DOHH2 (cell line): ENCODE measurements around the gene SSBP3.

Experiments used
- H3F3A ChIP-seq: fragments of 200-600 bp; sonication (generic), shearing (Covaris generic); 2 replicates; pipeline ENCODE4 v1.6.0; 2016; ENCODE audit warnings: antibody characterized with exemption, mild to moderate bottlenecking; ENCODE audit not compliant: control insufficient read depth, insufficient read depth
- H3K27ac ChIP-seq: fragments of 200-600 bp; sonication (generic); 2 replicates; pipeline ENCODE4 v1.5.1; 2014; ENCODE audit warnings: low read depth, mild to moderate bottlenecking, low read length, moderate library complexity
- H3K27me3 ChIP-seq: fragments of 200-600 bp; sonication (generic); 2 replicates; pipeline ENCODE4 v1.6.1; 2014; ENCODE audit warnings: mild to moderate bottlenecking, low read length, mixed read lengths; ENCODE audit not compliant: control insufficient read depth
- H3K36me3 ChIP-seq: fragments of 200-600 bp; sonication (generic); 2 replicates; pipeline ENCODE4 v1.6.1; 2014; ENCODE audit warnings: mild to moderate bottlenecking, low read length, moderate library complexity, mixed read lengths; ENCODE audit not compliant: control insufficient read depth
- H3K4me1 ChIP-seq: fragments of 200-600 bp; sonication (generic); 2 replicates; pipeline ENCODE4 v1.6.1; 2014; ENCODE audit warnings: mild to moderate bottlenecking, low read length, mixed read lengths; ENCODE audit not compliant: control insufficient read depth
- H3K4me2 ChIP-seq: fragments of 200-600 bp; sonication (generic); 2 replicates; pipeline ENCODE4 v1.6.0; 2014; ENCODE audit warnings: mild to moderate bottlenecking, low read length, moderate library complexity
- H3K4me3 ChIP-seq: fragments of 200-600 bp; sonication (generic); 2 replicates; pipeline ENCODE4 v1.5.1; 2014; ENCODE audit warnings: mild to moderate bottlenecking, low read length, mixed read lengths
- H3K79me2 ChIP-seq: fragments of 200-600 bp; sonication (generic); 2 replicates; pipeline ENCODE4 v1.6.1; 2014; ENCODE audit warnings: mild to moderate bottlenecking, low read length, mixed read lengths; ENCODE audit not compliant: control insufficient read depth
- H3K9me2 ChIP-seq: fragments of 200-600 bp; sonication (generic); replicated peaks from 2 replicates; pipeline ENCODE4 v1.6.1; 2014; ENCODE audit warnings: mild to moderate bottlenecking, low read length, mixed read lengths; ENCODE audit not compliant: control insufficient read depth
- H3K9me3 ChIP-seq: fragments of 200-600 bp; sonication (generic); 2 replicates; pipeline ENCODE4 v1.6.1; 2014; ENCODE audit warnings: antibody characterized with exemption, low read length, mixed read lengths; ENCODE audit not compliant: control insufficient read depth, insufficient read depth
- H4K20me1 ChIP-seq: fragments of 200-600 bp; sonication (generic); 2 replicates; pipeline ENCODE4 v1.6.0; 2014; ENCODE audit warnings: low read depth, mild to moderate bottlenecking, antibody characterized with exemption, low read length, moderate library complexity; ENCODE audit not compliant: control insufficient read depth, insufficient read depth
- EZH2phosphoT487 ChIP-seq: fragments of 200-600 bp; sonication (generic); IDR thresholded peaks from 2 replicates; pipeline ENCODE4 v1.6.1; 2017; ENCODE audit warnings: borderline replicate concordance, mild to moderate bottlenecking, antibody characterized with exemption, low read length, moderate library complexity, mixed read lengths
- TF ChIP-seq, protein P1 (sequence below): fragments of 200-600 bp; sonication (generic); IDR thresholded peaks from one replicate; pipeline ENCODE4 v1.5.1; 2014; ENCODE audit warnings: antibody characterized with exemption, mild to moderate bottlenecking, low read depth, low read length; ENCODE audit not compliant: poor library complexity, severe bottlenecking

The SSBP3 gene

DNA sequence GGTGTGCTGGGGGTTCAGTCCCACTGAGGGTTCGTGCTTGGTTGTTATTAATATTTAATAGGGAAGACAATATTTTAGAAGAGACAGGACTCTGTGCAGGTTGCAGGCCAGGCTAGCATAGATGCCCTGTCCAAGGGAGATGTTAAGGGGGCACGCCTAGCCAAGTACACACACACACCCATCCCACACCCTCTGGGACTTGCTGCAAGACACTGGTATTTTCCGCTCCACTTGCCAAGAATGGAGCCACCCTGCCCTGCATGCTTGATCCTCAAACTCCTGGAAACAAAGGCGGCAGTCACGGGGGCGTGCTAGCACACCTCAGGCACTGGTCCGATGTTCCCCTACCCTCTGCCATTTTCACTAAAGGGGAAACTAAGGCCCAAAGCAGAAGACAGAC, 107.2 kb downstream of the SSBP3 start:
- Histone ChIP-seq H3K79me2 (no peaks in the 10 kb centered on the region), H3K36me3 (no peaks in the 10 kb centered on the region), H3K9me3 (no peaks in the 10 kb centered on the region), H3K27ac (no peak overlapping the region), H3K9me2 (no peaks in the 10 kb centered on the region), H3K27me3 (no peaks in the 10 kb centered on the region), H4K20me1 (peaks cover 13% of the 10 kb centered on the region; the same call in 1 of the 2 replicates), H3F3A (no peaks in the 10 kb centered on the region), H3K4me1 (no peaks in the 10 kb centered on the region), H3K4me2 (no peak overlapping the region), H3K4me3 (no peak overlapping the region)
- no peak for TF ChIP-seq EZH2phosphoT487
- TF ChIP-seq, protein P1, sequence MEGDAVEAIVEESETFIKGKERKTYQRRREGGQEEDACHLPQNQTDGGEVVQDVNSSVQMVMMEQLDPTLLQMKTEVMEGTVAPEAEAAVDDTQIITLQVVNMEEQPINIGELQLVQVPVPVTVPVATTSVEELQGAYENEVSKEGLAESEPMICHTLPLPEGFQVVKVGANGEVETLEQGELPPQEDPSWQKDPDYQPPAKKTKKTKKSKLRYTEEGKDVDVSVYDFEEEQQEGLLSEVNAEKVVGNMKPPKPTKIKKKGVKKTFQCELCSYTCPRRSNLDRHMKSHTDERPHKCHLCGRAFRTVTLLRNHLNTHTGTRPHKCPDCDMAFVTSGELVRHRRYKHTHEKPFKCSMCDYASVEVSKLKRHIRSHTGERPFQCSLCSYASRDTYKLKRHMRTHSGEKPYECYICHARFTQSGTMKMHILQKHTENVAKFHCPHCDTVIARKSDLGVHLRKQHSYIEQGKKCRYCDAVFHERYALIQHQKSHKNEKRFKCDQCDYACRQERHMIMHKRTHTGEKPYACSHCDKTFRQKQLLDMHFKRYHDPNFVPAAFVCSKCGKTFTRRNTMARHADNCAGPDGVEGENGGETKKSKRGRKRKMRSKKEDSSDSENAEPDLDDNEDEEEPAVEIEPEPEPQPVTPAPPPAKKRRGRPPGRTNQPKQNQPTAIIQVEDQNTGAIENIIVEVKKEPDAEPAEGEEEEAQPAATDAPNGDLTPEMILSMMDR: no peak

DNA sequence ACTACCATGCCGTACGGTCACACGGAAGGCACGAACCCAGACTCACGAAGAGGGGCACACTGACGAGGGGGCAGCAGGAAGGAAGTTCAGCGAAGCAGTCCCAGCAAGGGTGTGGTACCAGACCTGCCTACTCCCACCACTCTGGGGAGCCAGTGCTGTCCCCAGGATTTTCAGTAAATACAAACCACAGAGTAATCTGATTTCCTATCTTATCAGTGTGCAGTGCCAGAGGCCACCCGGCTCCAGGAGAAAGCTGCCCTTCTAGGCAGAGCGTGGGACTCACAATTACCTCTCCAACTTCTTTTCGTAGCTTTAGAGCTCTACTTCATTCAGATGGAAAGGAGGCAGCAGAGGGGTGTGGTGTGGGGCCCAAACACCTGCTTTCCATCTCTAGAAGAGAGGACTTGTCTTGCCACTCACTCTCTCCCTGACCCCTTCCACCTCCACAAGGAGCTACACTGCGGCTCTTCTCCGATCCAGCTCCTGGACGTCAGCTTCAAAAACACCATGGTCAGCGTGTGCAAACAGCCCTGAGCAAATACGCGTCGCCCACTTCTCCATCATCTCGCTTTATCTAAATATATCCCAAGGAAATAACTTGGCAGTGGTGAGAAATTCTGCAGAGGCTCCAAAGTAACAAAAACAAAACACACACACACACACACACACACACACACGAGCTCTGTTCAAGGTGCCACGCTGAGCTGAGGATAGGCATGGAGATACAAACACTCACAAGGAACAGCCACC, 107.7 kb downstream of the SSBP3 start:
- Histone ChIP-seq H3K27ac (no peak overlapping the region), H3F3A (no peaks in the 10 kb centered on the region), H3K4me1 (no peaks in the 10 kb centered on the region), H3K4me2 (no peak overlapping the region), H3K9me2 (no peaks in the 10 kb centered on the region), H3K36me3 (no peaks in the 10 kb centered on the region), H4K20me1 (peaks cover 13% of the 10 kb centered on the region; the same call in 1 of the 2 replicates), H3K79me2 (no peaks in the 10 kb centered on the region), H3K27me3 (no peaks in the 10 kb centered on the region), H3K4me3 (no peak overlapping the region), H3K9me3 (no peaks in the 10 kb centered on the region)
- no peak for TF ChIP-seq EZH2phosphoT487
- TF ChIP-seq, protein P1: no peak

DNA sequence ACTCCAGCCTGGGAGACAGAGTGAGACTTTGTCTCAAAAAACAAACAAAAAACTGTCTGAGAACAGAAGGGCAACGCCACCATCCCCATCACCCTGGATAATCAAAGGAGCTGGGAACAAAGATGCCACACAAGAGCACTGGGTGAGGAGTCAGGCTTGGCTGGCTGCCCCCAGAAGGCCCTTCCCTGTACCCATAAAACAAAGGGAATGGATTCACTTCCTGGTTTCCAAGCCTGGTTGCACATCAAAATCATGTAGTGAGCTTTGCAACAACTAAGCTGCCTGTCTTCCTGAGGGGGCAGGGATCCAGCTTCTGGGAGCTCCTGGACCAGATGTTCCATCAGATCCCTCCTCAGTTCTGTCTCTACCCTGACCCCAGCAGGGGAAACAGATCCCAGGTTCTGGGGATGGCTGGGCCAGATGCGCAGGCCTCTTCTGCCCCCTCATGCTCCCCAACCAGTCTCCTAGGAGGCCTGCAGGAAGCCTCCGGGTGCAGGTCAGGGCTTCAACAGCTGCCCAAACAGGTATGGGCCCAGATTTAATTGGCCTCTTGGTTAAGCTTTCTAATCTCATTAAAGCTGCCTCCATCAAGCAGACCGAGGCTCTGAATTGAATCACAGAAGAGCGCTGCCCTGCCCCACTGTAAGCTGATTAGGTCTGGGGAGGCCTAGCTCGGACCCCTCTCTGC, 108.5 kb downstream of the SSBP3 start:
- H3K4me3 ChIP-seq: no peak overlapping the region
- TF ChIP-seq, protein P1: no peak
- no peak for TF ChIP-seq EZH2phosphoT487
- no peaks in the 10 kb centered on the region for H3K9me2 ChIP-seq
- no peaks in the 10 kb centered on the region for H3K27me3 ChIP-seq
- no peaks in the 10 kb centered on the region for H3K4me1 ChIP-seq
- no peaks in the 10 kb centered on the region for H3K9me3 ChIP-seq
- H4K20me1 ChIP-seq: peaks cover 12% of the 10 kb centered on the region; the same call in 1 of the 2 replicates
- no peaks in the 10 kb centered on the region for H3K36me3 ChIP-seq
- H3K27ac ChIP-seq: no peak overlapping the region
- no peaks in the 10 kb centered on the region for H3K79me2 ChIP-seq
- no peak overlapping the region for H3K4me2 ChIP-seq
- H3F3A ChIP-seq: no peaks in the 10 kb centered on the region
